A172 (cell line): ENCODE results near the gene RNU6-8. TPM values are rescaled to one million over a fixed set of nuclear protein-coding genes. Genes with fewer than 3 reads are reported as not detected.

Source experiments
- DNase-seq: peaks from one replicate; pipeline ENCODE4 v3.0.0-alpha.2; 2015; ENCODE audit warnings: low spot score
- total RNA-seq: library from RNA; depleted of rRNA; stranded (reverse); fragments of >200 nt; shearing (Covaris generic); gene quantifications from 2 replicates; pipeline ENCODE4 v1.2.3, GENCODE V29; 2014

The RNU6-8 gene
- total RNA-seq, 1 experiment from 2014 or later, result not detected

GRCh38 chr14:32205554-32205953, 2.5 kb upstream of the RNU6-8 start:
- DNase-seq, result no peak

- DNase-seq, result no peak
These were observed 874 bp upstream of the RNU6-8 start for GRCh38 chr14:32203928-32204357.

GRCh38 chr14:32202491-32202997, 525 bp downstream of the RNU6-8 start:
- no peak for DNase-seq

DNA sequence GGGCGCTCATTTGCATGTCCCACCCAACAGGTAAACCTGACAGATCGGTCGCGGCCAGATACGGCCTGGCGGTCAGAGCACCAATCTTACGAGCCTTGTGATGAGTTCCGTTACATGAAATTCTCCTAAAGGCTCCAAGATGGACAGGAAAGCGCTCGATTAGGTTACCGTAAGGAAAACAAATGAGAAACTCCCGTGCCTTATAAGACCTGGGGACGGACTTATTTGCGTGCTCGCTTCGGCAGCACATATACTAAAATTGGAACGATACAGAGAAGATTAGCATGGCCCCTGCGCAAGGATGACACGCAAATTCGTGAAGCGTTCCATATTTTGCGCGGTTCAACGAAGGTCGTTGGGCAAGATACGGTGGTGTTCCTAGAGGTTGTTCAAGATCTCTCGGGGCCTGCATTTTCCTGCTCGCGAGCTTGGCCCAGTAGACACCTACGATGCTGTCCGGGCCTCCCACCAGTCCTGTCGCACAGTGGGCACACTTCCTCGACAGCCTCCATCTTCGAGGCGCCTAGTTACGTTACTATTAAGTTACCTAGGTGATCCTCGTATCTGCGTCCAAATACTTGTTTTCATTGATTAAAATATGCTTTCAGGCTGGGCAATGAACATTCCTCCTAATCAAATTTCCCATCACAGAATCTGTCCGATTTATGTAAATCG, 1.1 kb downstream of the RNU6-8 start, which contains the start of gene RNU6-7:
RNU6-7 (plus strand) TSS at position 230 of the 675 bp plus-strand sequence.
- no peak for DNase-seq

- peak; percentile 19 for DNase-seq
These were observed 1.8 kb downstream of the RNU6-8 start for GRCh38 chr14:32201193-32201815.

DNA sequence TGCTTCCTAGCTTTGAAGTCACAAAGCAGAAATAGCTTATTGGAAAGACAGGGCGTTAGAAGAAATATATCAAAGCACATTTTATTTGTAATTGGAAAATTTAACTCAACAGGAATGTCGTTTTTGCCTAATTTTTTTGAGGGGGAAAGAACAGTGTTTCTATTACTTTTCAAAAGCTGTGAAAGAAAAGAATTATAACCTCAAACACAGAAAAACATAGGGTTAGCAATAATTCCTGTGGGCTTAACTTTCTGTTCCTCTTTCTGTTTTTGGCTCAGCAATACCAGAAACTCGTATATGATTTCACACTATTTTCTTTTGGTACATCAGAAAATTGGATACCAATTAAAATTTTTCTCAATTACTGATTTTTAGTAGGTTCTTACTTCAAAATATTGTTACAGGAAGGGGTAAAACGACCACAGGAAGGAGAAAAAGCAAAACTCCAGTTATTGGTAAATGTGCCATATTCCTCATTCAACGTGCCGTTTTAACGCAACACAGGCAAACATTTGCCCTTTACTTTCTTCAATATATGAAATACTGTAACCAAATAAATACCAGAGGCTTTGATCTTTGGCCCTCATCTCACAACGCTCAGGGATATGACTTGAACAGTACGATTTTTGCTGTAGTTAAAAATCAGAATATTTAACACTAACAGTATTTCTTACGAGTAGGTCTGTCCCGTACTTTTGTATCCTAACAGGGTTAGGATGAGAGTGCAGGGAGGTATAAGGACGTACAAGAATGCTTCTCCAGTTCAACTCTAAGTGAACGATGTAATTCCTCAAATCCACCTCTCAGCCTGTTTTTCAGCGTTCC, 2.5 kb downstream of the RNU6-8 start:
- no peak for DNase-seq

- DNase-seq, result no peak
These were observed 5.2 kb downstream of the RNU6-8 start for GRCh38 chr14:32197919-32198318.

DNA sequence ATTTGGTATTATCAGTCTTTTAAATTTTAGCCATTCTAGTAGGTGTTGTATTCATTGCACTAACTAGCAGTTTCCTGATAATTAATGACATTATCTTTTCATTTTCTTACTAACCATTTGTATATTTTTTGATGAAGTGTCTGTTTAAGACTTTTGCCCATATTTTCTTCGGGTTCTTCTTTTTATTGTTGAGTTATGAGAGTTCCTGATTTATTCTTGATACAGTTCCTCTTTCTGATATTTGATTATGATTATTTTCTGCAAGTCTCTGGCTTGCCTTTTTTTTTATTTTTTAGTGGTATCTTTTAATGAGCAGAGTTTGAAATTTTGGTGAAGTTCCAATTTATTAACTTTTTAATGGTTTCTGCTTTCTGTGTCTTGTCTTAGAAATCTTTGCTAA, 7.4 kb downstream of the RNU6-8 start:
- no peak for DNase-seq

DNA sequence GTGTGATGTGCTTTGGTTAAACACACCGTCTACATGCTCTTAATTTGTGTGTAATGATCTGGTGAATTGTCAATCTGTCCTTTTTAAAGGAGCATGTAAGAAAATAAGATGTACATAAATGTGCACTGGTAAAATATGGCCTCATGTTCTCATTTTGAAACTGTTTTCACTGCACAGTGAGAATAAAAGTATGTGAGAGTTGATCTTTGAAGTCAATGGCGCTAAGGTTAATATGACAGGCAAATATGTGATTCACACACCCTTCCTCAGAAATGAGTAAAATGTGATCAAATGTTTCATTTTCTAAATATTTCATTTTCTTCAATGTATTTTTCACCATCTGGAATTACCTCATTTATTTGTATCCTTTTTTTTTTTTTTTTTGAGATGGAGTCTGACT, 9.5 kb downstream of the RNU6-8 start:
- DNase-seq, result no peak

DNA sequence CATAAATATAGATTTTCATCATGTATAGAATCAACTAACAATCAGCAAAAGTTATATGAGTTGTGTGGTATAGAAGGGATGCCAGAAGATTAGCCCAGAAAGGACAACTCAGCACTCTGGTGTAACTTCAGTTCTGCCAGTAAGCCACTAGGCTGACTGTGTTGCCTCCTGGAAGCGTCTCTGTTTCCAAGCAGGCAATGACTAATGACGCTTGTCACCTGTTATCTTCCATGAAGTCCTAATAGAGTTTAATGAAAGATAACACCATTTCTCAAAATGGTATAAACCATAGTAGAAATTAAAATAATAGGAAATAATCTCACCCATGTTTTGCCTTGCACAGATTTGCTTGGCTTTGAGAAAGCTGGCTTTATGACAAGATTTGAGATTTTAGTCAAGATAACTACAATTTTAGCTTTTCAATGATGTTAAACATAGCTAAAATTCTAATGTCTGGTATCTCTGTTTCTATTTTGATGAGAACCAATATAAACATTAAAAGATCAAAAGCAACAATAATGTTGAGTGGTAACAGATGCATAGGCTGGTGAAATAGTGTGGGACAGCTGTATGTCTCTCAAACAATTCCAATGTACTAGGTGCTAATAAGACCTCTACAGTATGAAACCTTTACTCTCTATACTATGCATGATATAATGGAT, 10.2 kb downstream of the RNU6-8 start:
- no peak for DNase-seq

DNA sequence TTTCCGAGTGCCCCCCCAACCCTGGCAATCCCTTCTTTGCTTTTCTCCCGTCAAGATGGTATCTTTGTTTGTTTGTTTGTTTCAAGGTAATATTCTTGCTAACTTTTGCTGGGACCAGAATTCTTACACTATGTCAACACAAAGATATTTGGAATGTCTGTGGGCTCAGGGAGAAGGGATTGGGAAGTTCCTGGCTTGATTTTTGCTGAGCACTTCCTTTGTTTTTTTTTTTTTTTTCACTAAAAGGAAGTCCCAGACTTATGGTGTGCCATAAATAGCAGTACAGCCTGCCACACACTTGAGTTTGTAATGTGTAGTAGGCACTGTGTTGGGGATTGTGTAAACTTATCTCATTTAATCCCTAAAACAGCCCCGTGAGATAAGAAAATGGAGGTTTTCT, 12.4 kb downstream of the RNU6-8 start:
- no peak for DNase-seq

DNA sequence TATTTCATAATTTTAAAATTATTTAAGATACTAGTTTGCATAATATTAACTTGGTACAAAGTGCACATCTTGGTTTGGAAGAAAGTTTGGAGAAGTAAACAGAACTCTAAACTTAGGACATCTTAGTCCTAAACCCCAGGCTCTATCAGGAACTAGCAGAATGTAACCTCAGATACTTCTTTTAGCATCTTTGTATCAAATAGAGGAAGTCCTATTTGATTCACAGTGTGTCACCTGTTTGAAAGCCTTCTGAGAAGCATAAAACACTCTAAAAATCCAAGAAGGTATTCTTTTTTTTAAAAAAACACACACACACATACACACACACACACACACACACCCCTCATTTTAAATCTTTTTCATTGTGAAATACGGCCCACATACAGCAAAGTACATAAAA, 13.3 kb downstream of the RNU6-8 start:
- DNase-seq, result no peak

DNA sequence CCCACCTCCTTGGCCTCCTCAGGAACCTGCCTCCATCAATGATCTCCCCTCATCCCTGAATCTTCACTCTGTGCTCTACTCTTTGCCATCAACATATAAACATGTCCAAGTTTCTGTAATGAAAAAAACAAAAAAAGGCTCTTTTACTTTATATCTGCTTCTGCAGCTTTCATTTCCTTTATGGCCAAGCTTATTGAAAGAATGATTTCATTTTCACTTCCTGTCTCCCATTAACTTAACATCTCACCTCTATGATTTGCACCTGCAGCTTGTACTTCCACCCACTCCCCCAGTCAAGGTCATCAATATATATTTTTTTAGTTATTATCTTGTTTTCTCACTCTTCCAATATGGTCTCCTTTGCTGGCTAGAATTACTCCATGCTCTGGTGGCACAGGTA, 16.8 kb downstream of the RNU6-8 start:
- no peak for DNase-seq

GRCh38 chr14:32185097-32185496, 18.0 kb downstream of the RNU6-8 start:
- DNase-seq, result no peak

DNA sequence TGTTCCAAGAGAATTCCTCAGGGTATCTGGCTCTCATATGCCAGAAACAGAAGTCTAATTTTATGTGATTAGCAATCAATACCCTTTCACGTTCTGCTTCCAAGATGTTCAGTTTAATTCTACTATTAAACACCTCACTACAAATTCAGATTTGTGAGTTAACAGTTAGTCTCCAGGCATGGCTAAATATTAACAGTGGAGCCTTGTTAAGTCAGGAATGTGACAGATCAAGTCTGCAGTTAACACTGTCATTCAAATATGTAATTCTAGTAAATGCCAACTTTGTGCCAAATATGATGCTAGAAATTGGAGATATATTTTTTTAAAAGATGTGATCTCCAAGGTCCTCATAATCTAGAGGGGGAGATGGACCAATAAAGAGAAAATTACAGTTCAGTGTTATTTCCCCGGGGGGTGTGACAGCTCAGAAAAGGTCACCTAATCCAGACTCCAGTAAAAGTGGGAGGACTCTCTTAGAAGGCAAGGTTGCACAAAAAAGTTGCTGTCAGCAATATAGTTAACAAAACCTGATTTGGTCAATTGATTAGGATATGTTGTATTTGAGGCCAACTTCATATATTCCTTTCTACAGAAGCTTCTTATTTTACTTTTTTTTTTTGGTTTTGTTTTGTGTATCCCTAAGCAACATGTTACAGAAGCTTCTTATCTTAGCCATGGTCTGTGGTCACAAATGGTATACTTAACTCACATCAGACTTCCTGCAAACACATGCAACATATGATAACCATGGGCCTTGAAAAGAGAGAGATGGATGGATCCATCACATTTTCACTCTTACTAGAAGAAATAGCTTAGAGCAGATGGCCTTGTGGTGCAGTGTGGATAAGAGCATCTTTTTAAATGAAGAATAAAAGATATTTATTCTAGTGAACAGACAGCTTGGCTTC, 19.7 kb downstream of the RNU6-8 start:
- DNase-seq, result no peak

- DNase-seq, result no peak
These were observed 31.6 kb downstream of the RNU6-8 start for GRCh38 chr14:32171469-32171868.

DNA sequence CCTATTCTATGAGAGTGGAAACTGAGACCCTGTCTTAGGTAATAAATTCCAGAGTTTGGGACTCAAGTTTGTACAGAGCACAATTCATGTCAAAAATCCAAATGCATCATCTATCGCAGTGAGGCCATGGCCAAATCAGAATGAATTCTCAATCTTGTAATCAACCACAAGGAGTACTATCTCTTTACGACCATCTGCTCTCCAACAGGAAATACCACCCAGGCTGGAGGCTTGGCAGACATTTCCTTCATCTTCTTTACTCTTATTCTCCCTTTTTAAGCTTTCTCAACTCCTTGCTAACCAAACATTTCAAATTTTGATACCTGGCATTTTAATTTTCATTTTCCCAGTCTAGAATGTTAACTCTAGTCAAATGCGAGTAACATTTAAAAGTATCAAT, 33.9 kb downstream of the RNU6-8 start:
- no peak for DNase-seq

- DNase-seq, result no peak
These were observed 35.2 kb downstream of the RNU6-8 start for GRCh38 chr14:32167907-32168306.

- DNase-seq, result no peak
These were observed 36.1 kb downstream of the RNU6-8 start for GRCh38 chr14:32166924-32167323.

- no peak for DNase-seq
These were observed 37.0 kb downstream of the RNU6-8 start for GRCh38 chr14:32166029-32166428.
